Measurements from ENCODE around the gene FAM193A. TPM values are rescaled to one million over a fixed set of nuclear protein-coding genes. Genes with fewer than 3 reads are reported as not detected.
A peak's percentile ranks its signal among the peaks of the same experiment; 100 is the strongest.

The FAM193A gene
- total RNA-seq, 1 experiment from 2014 or later: 31.3 TPM

- ChIA-PET POLR2A (interaction anchor here (0.6 to 1.7 kb wide), 2 partner anchors 16 kb away, joined by 3 to 4 read pairs; no protein-coding TSS in a partner anchor), CTCF (interaction anchor here (0.5 kb wide), 1 partner anchor 9 kb away, joined by 3 read pairs; no protein-coding TSS in a partner anchor)
- no peak overlapping the region for H3K4me3 Mint-ChIP-seq (ENCODE audit: unreplicated experiment)
- no peaks in the 10 kb centered on the region for H3K9me3 Mint-ChIP-seq (ENCODE audit: unreplicated experiment)
- peak; percentile 12 for DNase-seq (ENCODE audit: unreplicated experiment)
- H3K27me3 Mint-ChIP-seq (ENCODE audit: insufficient read depth, unreplicated experiment): no peaks in the 10 kb centered on the region
- no peaks in the 10 kb centered on the region for H3K4me1 Mint-ChIP-seq (ENCODE audit: insufficient read depth, unreplicated experiment)
- TF ChIP-seq CTCF (IDR thresholded peaks at IDR 0.05; ENCODE audit: unreplicated experiment): no peak
- H3K36me3 Mint-ChIP-seq (ENCODE audit: insufficient read depth, unreplicated experiment): peaks cover 84% of the 10 kb centered on the region
- intact Hi-C loops (cut with micrococcal nuclease): no loop called here
- no peak overlapping the region for H3K27ac Mint-ChIP-seq (ENCODE audit: low read depth, unreplicated experiment)
- BruUV-seq (replicated peaks): no TSS peak
Observed at GRCh38 chr4:2685541-2685940, 149.1 kb downstream of the FAM193A start.

GRCh38 chr4:2686379-2687265, 150.2 kb downstream of the FAM193A start:
- peaks cover 84% of the 10 kb centered on the region for H3K36me3 Mint-ChIP-seq (ENCODE audit: insufficient read depth, unreplicated experiment)
- H3K27me3 Mint-ChIP-seq (ENCODE audit: insufficient read depth, unreplicated experiment): no peaks in the 10 kb centered on the region
- TF ChIP-seq CTCF (IDR thresholded peaks at IDR 0.05; ENCODE audit: unreplicated experiment): no peak
- no peak overlapping the region for H3K27ac Mint-ChIP-seq (ENCODE audit: low read depth, unreplicated experiment)
- intact Hi-C loops (cut with micrococcal nuclease): no loop called here
- no TSS peak for BruUV-seq (replicated peaks)
- H3K9me3 Mint-ChIP-seq (ENCODE audit: unreplicated experiment): no peaks in the 10 kb centered on the region
- ChIA-PET POLR2A (interaction anchor here (0.6 to 1.7 kb wide), 2 partner anchors 14 to 17 kb away, joined by 3 to 4 read pairs; no protein-coding TSS in a partner anchor), CTCF (no interaction called here)
- no peaks in the 10 kb centered on the region for H3K4me1 Mint-ChIP-seq (ENCODE audit: insufficient read depth, unreplicated experiment)
- DNase-seq (ENCODE audit: unreplicated experiment): no peak
- no peak overlapping the region for H3K4me3 Mint-ChIP-seq (ENCODE audit: unreplicated experiment)

GRCh38 chr4:2688281-2688680, 151.8 kb downstream of the FAM193A start:
- Mint-ChIP-seq H3K27me3 (ENCODE audit: insufficient read depth, unreplicated experiment) (no peaks in the 10 kb centered on the region), H3K9me3 (ENCODE audit: unreplicated experiment) (no peaks in the 10 kb centered on the region), H3K4me3 (ENCODE audit: unreplicated experiment) (no peak overlapping the region), H3K4me1 (ENCODE audit: insufficient read depth, unreplicated experiment) (no peaks in the 10 kb centered on the region), H3K36me3 (ENCODE audit: insufficient read depth, unreplicated experiment) (peaks cover 86% of the 10 kb centered on the region), H3K27ac (ENCODE audit: low read depth, unreplicated experiment) (no peak overlapping the region)
- no peak for DNase-seq (ENCODE audit: unreplicated experiment)
- no TSS peak for BruUV-seq (replicated peaks)
- ChIA-PET POLR2A (no interaction called here), CTCF (no interaction called here)
- no peak for TF ChIP-seq CTCF (IDR thresholded peaks at IDR 0.05; ENCODE audit: unreplicated experiment)
- intact Hi-C loops (cut with micrococcal nuclease): no loop called here

GRCh38 chr4:2688697-2689096, 152.2 kb downstream of the FAM193A start:
- Mint-ChIP-seq H3K27ac (ENCODE audit: low read depth, unreplicated experiment) (no peak overlapping the region), H3K9me3 (ENCODE audit: unreplicated experiment) (no peaks in the 10 kb centered on the region), H3K4me3 (ENCODE audit: unreplicated experiment) (no peak overlapping the region), H3K4me1 (ENCODE audit: insufficient read depth, unreplicated experiment) (no peaks in the 10 kb centered on the region), H3K27me3 (ENCODE audit: insufficient read depth, unreplicated experiment) (no peaks in the 10 kb centered on the region), H3K36me3 (ENCODE audit: insufficient read depth, unreplicated experiment) (peaks cover 86% of the 10 kb centered on the region)
- TF ChIP-seq CTCF (IDR thresholded peaks at IDR 0.05; ENCODE audit: unreplicated experiment): no peak
- BruUV-seq (replicated peaks): no TSS peak
- DNase-seq (ENCODE audit: unreplicated experiment): no peak
- CTCF ChIA-PET: no interaction called here
- POLR2A ChIA-PET: no interaction called here
- intact Hi-C loops (cut with micrococcal nuclease): no loop called here
